LHCN-M2 (cell line): Measurements from ENCODE around the gene ADAMTS9. TPM values are rescaled to one million over a fixed set of nuclear protein-coding genes. Genes with fewer than 3 reads are reported as not detected.
"Not testable (repeated sequence)": the region's sequence is repeated elsewhere in the genome, so short reads cannot be mapped to it uniquely, and the experiment has no call there.

Experiments used
- DNase-seq: peaks from one replicate; pipeline ENCODE4 v3.0.0-alpha.2; 2012; ENCODE audit warnings: low read depth
- total RNA-seq: library from RNA; depleted of rRNA; stranded (reverse); fragments of >200 nt; gene quantifications from 2 replicates; pipeline ENCODE4 v1.2.3, GENCODE V29; 2014

Gene ADAMTS9
- total RNA-seq, 1 experiment from 2014 or later: 0.29 TPM

- DNase-seq: peak; percentile 5
These were observed 112.5 kb downstream of the ADAMTS9 start for GRCh38 chr3:64575211-64575844.

GRCh38 chr3:64574194-64574593, 113.6 kb downstream of the ADAMTS9 start:
- no peak for DNase-seq

- DNase-seq: no peak
These were observed 115.8 kb downstream of the ADAMTS9 start for GRCh38 chr3:64571982-64572381.

GRCh38 chr3:64568895-64569517, 118.8 kb downstream of the ADAMTS9 start:
- no peak for DNase-seq

- DNase-seq: no peak
These were observed 120.9 kb downstream of the ADAMTS9 start for GRCh38 chr3:64566859-64567258.

- no peak for DNase-seq
These were observed 124.0 kb downstream of the ADAMTS9 start for GRCh38 chr3:64563751-64564150.

GRCh38 chr3:64561868-64562267, 125.9 kb downstream of the ADAMTS9 start:
- no peak for DNase-seq

- DNase-seq: no peak
These were observed 126.4 kb downstream of the ADAMTS9 start for GRCh38 chr3:64561325-64561843.

GRCh38 chr3:64560791-64561190, 127.0 kb downstream of the ADAMTS9 start:
- no peak for DNase-seq

GRCh38 chr3:64559588-64559987, 128.2 kb downstream of the ADAMTS9 start:
- DNase-seq: no peak

- DNase-seq: no peak
These were observed 131.8 kb downstream of the ADAMTS9 start for GRCh38 chr3:64556046-64556445.

- no peak for DNase-seq
These were observed 132.4 kb downstream of the ADAMTS9 start for GRCh38 chr3:64555351-64555750.

- no peak for DNase-seq
These were observed 133.5 kb downstream of the ADAMTS9 start for GRCh38 chr3:64554096-64554920.

- DNase-seq: no peak
These were observed 134.8 kb downstream of the ADAMTS9 start for GRCh38 chr3:64552966-64553365.

- DNase-seq: no peak
These were observed 135.6 kb downstream of the ADAMTS9 start for GRCh38 chr3:64552160-64552559.

- DNase-seq: no peak
These were observed 136.1 kb downstream of the ADAMTS9 start for GRCh38 chr3:64551697-64552096.

GRCh38 chr3:64550745-64551144, 137.1 kb downstream of the ADAMTS9 start:
- DNase-seq: no peak

GRCh38 chr3:64549869-64550268, 137.9 kb downstream of the ADAMTS9 start:
- no peak for DNase-seq

GRCh38 chr3:64548200-64548889, 139.5 kb downstream of the ADAMTS9 start:
- no peak for DNase-seq

- no peak for DNase-seq
These were observed 140.9 kb downstream of the ADAMTS9 start for GRCh38 chr3:64546856-64547255.

GRCh38 chr3:64545239-64545638, 142.6 kb downstream of the ADAMTS9 start:
- not testable (repeated sequence) for DNase-seq

- no peak for DNase-seq
These were observed 146.0 kb downstream of the ADAMTS9 start for GRCh38 chr3:64541803-64542202.
